Measurements from ENCODE around the gene ADAMTSL3. TPM values are rescaled to one million over a fixed set of nuclear protein-coding genes. Genes with fewer than 3 reads are reported as not detected.

The ADAMTSL3 gene
- total RNA-seq, 1 experiment from 2014 or later: 0.05 TPM

DNA sequence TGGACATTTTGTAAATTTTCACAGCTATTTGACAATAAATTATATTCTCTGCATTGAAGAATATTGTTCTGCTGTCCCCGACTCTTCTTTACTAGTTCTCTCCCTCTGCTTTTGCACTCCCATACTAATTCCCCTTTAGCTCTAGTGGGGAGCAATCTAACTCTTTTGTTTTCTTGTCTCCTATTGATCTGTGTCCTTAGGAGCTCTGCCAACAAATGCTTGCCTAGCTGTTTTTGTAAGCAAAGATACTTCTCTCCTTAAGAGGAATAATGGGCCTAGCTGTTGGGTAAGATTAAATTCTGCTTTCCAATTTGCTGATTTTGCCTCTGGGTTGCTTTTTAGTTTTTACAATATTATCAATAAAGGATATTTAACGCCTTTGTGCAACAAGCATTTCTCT, 17.7 kb downstream of the ADAMTSL3 start:
- BruUV-seq (replicated peaks): no TSS peak

More for the DNA sequence above, 17.7 kb downstream of the ADAMTSL3 start:
- no peak for DNase-seq (ENCODE audit: low read depth, low spot score)
- Histone ChIP-seq H3K36me3 (ENCODE audit: control insufficient read depth in 1 of 2, insufficient read depth in 2 of 2, low read length in 2 of 2) (no peaks in the 10 kb centered on the region), H3K9ac (ENCODE audit: low read length) (no peak overlapping the region), H3K27ac (ENCODE audit: low read depth, low read length) (no peak overlapping the region), H3K4me2 (ENCODE audit: low read length) (no peak overlapping the region), H4K20me1 (ENCODE audit: insufficient read depth) (no peaks in the 10 kb centered on the region), H3K27me3 (ENCODE audit: insufficient read depth, low read length) (no peaks in the 10 kb centered on the region; the same call in 1 of the 2 replicates), H3K4me3 (replicated peaks in 1 of 2; ENCODE audit: low read depth in 1 of 2, low read length in 2 of 2) (no peak overlapping the region), H3K9me2 (ENCODE audit: insufficient read depth) (no peaks in the 10 kb centered on the region), H2AFZ (ENCODE audit: low read depth, low read length, poor library complexity, severe bottlenecking) (no peak overlapping the region), H3K4me1 (ENCODE audit: control insufficient read depth in 1 of 2, insufficient read depth in 2 of 2, low read length in 2 of 2) (no peaks in the 10 kb centered on the region), H3K9me3 (ENCODE audit: control insufficient read depth in 1 of 2, insufficient read depth in 1 of 2, low read depth in 1 of 2, low read length in 2 of 2) (no peaks in the 10 kb centered on the region), H3K79me2 (ENCODE audit: insufficient read depth, low read length) (no peaks in the 10 kb centered on the region)
- ChIA-PET RAD21 (ENCODE audit: low non-redundant PET in 1 of 2, low total read pairs in 2 of 2, uncharacterized antibody in 2 of 2, unreplicated experiment in 2 of 2) (no interaction called here), POLR2A (no interaction called here), CTCF (interaction anchor here (1.1 kb wide), 1 partner anchor 14 kb away, joined by 3 read pairs; no protein-coding TSS in a partner anchor)
- TF ChIP-seq, protein P1, sequence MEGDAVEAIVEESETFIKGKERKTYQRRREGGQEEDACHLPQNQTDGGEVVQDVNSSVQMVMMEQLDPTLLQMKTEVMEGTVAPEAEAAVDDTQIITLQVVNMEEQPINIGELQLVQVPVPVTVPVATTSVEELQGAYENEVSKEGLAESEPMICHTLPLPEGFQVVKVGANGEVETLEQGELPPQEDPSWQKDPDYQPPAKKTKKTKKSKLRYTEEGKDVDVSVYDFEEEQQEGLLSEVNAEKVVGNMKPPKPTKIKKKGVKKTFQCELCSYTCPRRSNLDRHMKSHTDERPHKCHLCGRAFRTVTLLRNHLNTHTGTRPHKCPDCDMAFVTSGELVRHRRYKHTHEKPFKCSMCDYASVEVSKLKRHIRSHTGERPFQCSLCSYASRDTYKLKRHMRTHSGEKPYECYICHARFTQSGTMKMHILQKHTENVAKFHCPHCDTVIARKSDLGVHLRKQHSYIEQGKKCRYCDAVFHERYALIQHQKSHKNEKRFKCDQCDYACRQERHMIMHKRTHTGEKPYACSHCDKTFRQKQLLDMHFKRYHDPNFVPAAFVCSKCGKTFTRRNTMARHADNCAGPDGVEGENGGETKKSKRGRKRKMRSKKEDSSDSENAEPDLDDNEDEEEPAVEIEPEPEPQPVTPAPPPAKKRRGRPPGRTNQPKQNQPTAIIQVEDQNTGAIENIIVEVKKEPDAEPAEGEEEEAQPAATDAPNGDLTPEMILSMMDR (IDR thresholded peaks at IDR 0.05 in 2 of 3, conservative IDR thresholded peaks at IDR 0.05 in 1 of 3; ENCODE audit: borderline replicate concordance in 1 of 3, insufficient read depth in 1 of 3, low read depth in 2 of 3, low read length in 2 of 3): no peak
- TF ChIP-seq, protein P2, sequence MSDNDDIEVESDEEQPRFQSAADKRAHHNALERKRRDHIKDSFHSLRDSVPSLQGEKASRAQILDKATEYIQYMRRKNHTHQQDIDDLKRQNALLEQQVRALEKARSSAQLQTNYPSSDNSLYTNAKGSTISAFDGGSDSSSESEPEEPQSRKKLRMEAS (IDR thresholded peaks at IDR 0.05): no peak
- no peak for TF ChIP-seq SRF (IDR thresholded peaks at IDR 0.05; ENCODE audit: low read depth)
- TF ChIP-seq SIN3A (IDR thresholded peaks at IDR 0.05; ENCODE audit: low read depth): no peak
- no peak for TF ChIP-seq FOSL1 (IDR thresholded peaks at IDR 0.05; ENCODE audit: low read depth)
- TF ChIP-seq, protein P3, sequence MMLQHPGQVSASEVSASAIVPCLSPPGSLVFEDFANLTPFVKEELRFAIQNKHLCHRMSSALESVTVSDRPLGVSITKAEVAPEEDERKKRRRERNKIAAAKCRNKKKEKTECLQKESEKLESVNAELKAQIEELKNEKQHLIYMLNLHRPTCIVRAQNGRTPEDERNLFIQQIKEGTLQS (IDR thresholded peaks at IDR 0.05): no peak
- no peak for TF ChIP-seq JUND (IDR thresholded peaks at IDR 0.05)
- no peak for TF ChIP-seq ZFX (IDR thresholded peaks at IDR 0.05)
- TF ChIP-seq ELF1 (IDR thresholded peaks at IDR 0.05; ENCODE audit: borderline replicate concordance, low read depth): no peak
- TF ChIP-seq, protein P4, sequence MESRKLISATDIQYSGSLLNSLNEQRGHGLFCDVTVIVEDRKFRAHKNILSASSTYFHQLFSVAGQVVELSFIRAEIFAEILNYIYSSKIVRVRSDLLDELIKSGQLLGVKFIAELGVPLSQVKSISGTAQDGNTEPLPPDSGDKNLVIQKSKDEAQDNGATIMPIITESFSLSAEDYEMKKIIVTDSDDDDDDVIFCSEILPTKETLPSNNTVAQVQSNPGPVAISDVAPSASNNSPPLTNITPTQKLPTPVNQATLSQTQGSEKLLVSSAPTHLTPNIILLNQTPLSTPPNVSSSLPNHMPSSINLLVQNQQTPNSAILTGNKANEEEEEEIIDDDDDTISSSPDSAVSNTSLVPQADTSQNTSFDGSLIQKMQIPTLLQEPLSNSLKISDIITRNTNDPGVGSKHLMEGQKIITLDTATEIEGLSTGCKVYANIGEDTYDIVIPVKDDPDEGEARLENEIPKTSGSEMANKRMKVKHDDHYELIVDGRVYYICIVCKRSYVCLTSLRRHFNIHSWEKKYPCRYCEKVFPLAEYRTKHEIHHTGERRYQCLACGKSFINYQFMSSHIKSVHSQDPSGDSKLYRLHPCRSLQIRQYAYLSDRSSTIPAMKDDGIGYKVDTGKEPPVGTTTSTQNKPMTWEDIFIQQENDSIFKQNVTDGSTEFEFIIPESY (IDR thresholded peaks at IDR 0.05; ENCODE audit: extremely low read depth, insufficient replicate concordance, low read length): no peak
- no peak for TF ChIP-seq RAD21 (IDR thresholded peaks at IDR 0.05; ENCODE audit: low read depth)
- TF ChIP-seq EZH2 (IDR thresholded peaks at IDR 0.05): no peak
- TF ChIP-seq EZH2phosphoT487 (IDR thresholded peaks at IDR 0.05; ENCODE audit: borderline replicate concordance): no peak
- no peak for TF ChIP-seq YY1 (IDR thresholded peaks at IDR 0.05; ENCODE audit: extremely low read depth, insufficient replicate concordance, low read depth, low read length)
- TF ChIP-seq, protein P5, sequence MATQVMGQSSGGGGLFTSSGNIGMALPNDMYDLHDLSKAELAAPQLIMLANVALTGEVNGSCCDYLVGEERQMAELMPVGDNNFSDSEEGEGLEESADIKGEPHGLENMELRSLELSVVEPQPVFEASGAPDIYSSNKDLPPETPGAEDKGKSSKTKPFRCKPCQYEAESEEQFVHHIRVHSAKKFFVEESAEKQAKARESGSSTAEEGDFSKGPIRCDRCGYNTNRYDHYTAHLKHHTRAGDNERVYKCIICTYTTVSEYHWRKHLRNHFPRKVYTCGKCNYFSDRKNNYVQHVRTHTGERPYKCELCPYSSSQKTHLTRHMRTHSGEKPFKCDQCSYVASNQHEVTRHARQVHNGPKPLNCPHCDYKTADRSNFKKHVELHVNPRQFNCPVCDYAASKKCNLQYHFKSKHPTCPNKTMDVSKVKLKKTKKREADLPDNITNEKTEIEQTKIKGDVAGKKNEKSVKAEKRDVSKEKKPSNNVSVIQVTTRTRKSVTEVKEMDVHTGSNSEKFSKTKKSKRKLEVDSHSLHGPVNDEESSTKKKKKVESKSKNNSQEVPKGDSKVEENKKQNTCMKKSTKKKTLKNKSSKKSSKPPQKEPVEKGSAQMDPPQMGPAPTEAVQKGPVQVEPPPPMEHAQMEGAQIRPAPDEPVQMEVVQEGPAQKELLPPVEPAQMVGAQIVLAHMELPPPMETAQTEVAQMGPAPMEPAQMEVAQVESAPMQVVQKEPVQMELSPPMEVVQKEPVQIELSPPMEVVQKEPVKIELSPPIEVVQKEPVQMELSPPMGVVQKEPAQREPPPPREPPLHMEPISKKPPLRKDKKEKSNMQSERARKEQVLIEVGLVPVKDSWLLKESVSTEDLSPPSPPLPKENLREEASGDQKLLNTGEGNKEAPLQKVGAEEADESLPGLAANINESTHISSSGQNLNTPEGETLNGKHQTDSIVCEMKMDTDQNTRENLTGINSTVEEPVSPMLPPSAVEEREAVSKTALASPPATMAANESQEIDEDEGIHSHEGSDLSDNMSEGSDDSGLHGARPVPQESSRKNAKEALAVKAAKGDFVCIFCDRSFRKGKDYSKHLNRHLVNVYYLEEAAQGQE (IDR thresholded peaks at IDR 0.05; ENCODE audit: low read depth): no peak
- no peak for TF ChIP-seq POLR2A (IDR thresholded peaks at IDR 0.05; ENCODE audit: borderline replicate concordance, extremely low read depth, insufficient read depth, insufficient read length)
- no peak for TF ChIP-seq POLR2AphosphoS5 (IDR thresholded peaks at IDR 0.05; ENCODE audit: low read depth, low read length)
- no peak for TF ChIP-seq CBX3 (IDR thresholded peaks at IDR 0.05; ENCODE audit: low read depth)
- no peak for TF ChIP-seq TCF7L2 (IDR thresholded peaks at IDR 0.05; ENCODE audit: borderline replicate concordance, extremely low read depth, insufficient read depth, insufficient read length)
- TF ChIP-seq SP1 (IDR thresholded peaks at IDR 0.05; ENCODE audit: low read depth): no peak
- no peak for ATAC-seq
- intact Hi-C loops (cut with micrococcal nuclease): no loop called here

Measured in HCT116 (cell line).